HCT116 (cell line): ENCODE data around the gene TTC38. TPM values are rescaled to one million over a fixed set of nuclear protein-coding genes. Genes with fewer than 3 reads are reported as not detected.

Source experiments
- ATAC-seq: fragments of 200-7000 bp; cut with Tn5 transposase; 2 replicates; pipeline ENCODE4 v1.9.1; 2020; ENCODE audit warnings: mild to moderate bottlenecking, moderate library complexity
- BruUV-seq: library from RNA; stranded (reverse); fragments of 400-500 nt; replicated peaks from 2 replicates; lab custom pipeline; 2021; lab: Mats Ljungman, UMichigan
- CTCF ChIA-PET: fragments of 300-600 bp; sonication (Branson Sonifier 250); formaldehyde crosslinking; loops from one replicate; lab custom pipeline; 2021; ENCODE audit warnings: antibody characterized with exemption; lab: Charles Lee
- POLR2A ChIA-PET: fragments of 300-600, 350-600 bp; sonication (Branson Sonifier 250); formaldehyde crosslinking; loops from one replicate; lab custom pipeline; 2021; ENCODE audit warnings: antibody characterized with exemption; lab: Charles Lee
- RAD21 ChIA-PET, 2 experiments: fragments of 300-600 bp; sonication (Branson Sonifier 250); formaldehyde crosslinking; loops; one replicate each; lab custom pipeline; 2023; ENCODE audit warnings: low total read pairs in 2 of 2; ENCODE audit not compliant: uncharacterized antibody in 2 of 2, unreplicated experiment in 2 of 2, low non-redundant PET in 1 of 2; lab: Charles Lee
- DNase-seq: peaks from one replicate; pipeline ENCODE4 v3.0.0-alpha.2; 2010; ENCODE audit warnings: low read depth, low spot score
- H2AFZ ChIP-seq: fragments of 200-600 bp; shearing (Covaris generic), sonication (generic); 2 replicates; pipeline ENCODE4 v1.6.1; 2017; ENCODE audit warnings: low read depth, mixed run types, mixed read lengths, antibody characterized with exemption, low read length; ENCODE audit not compliant: poor library complexity, severe bottlenecking
- H3K27ac ChIP-seq: 2 replicates; pipeline ENCODE4 v1.5.1; 2012; ENCODE audit warnings: low read depth, low read length
- H3K27me3 ChIP-seq: fragments of 200-600 bp; sonication (generic); 2 replicates; pipeline ENCODE4 v1.6.1; 2016; ENCODE audit warnings: mixed run types, low read length, mixed read lengths; ENCODE audit not compliant: insufficient read depth
- H3K36me3 ChIP-seq, 2 experiments: fragments of 200-500 bp in 1 of 2; fragments of 200-600 bp in 1 of 2; sonication (Bioruptor generic) in 1 of 2; sonication (generic) in 1 of 2; 2 replicates each; pipeline versions ENCODE4 v1.5.1 to v1.6.1; 2014 to 2016; ENCODE audit warnings: low read length in 2 of 2, inconsistent platforms in 1 of 2, mixed read lengths in 1 of 2, mixed run types in 1 of 2; ENCODE audit not compliant: insufficient read depth in 2 of 2, control insufficient read depth in 1 of 2
- H3K4me1 ChIP-seq, 2 experiments: fragments of 200-600 bp in 1 of 2; sonication (generic) in 1 of 2; 2 replicates each; pipeline versions ENCODE4 v1.5.1 to v1.6.1; 2012 to 2017; ENCODE audit warnings: low read length in 2 of 2, inconsistent platforms in 1 of 2, mild to moderate bottlenecking in 1 of 2, mixed read lengths in 1 of 2, mixed run types in 1 of 2, moderate library complexity in 1 of 2; ENCODE audit not compliant: insufficient read depth in 2 of 2, control insufficient read depth in 1 of 2
- H3K4me2 ChIP-seq: fragments of 200-600 bp; sonication (generic); 2 replicates; pipeline ENCODE4 v1.6.1; 2017; ENCODE audit warnings: mixed run types, low read length, mixed read lengths
- H3K4me3 ChIP-seq, 2 experiments: fragments of 200-600 bp in 1 of 2; sonication (generic) in 1 of 2; replicated peaks in 1 of 2; 2 replicates each; pipeline ENCODE4 v1.5.1; 2011 to 2016; ENCODE audit warnings: low read length in 2 of 2, control low read depth in 1 of 2, low read depth in 1 of 2, mild to moderate bottlenecking in 1 of 2, mixed read lengths in 1 of 2, mixed run types in 1 of 2
- H3K79me2 ChIP-seq: fragments of 200-600 bp; sonication (generic); 2 replicates; pipeline ENCODE4 v1.6.1; 2017; ENCODE audit warnings: mild to moderate bottlenecking, mixed run types, low read length, moderate library complexity, mixed read lengths; ENCODE audit not compliant: insufficient read depth
- H3K9ac ChIP-seq: fragments of 200-600 bp; sonication (generic); 2 replicates; pipeline ENCODE4 v1.6.1; 2016; ENCODE audit warnings: low read length, mixed read lengths
- H3K9me2 ChIP-seq: fragments of 200-600 bp; sonication (generic), shearing (Covaris generic); 2 replicates; pipeline ENCODE4 v1.6.1; 2017; ENCODE audit warnings: mixed run types, mild to moderate bottlenecking, moderate library complexity; ENCODE audit not compliant: insufficient read depth
- H3K9me3 ChIP-seq, 2 experiments: fragments of 200-500 bp in 1 of 2; fragments of 200-600 bp in 1 of 2; sonication (Bioruptor generic) in 1 of 2; sonication (generic) in 1 of 2; 2 replicates each; pipeline ENCODE4 v1.6.1; 2014 to 2017; ENCODE audit warnings: low read length in 2 of 2, mixed read lengths in 2 of 2, inconsistent platforms in 1 of 2, low read depth in 1 of 2, mild to moderate bottlenecking in 1 of 2, mixed run types in 1 of 2, moderate library complexity in 1 of 2; ENCODE audit not compliant: control insufficient read depth in 1 of 2, insufficient read depth in 1 of 2
- H4K20me1 ChIP-seq: fragments of 200-600 bp; sonication (generic), shearing (Covaris generic); 2 replicates; pipeline ENCODE4 v1.6.1; 2017; ENCODE audit warnings: mixed run types, mild to moderate bottlenecking, moderate library complexity; ENCODE audit not compliant: insufficient read depth
- CEBPB ChIP-seq: IDR thresholded peaks from 2 replicates; pipeline ENCODE4 v1.6.1; 2012; ENCODE audit warnings: low read depth
- EGR1 ChIP-seq: IDR thresholded peaks from 2 replicates; pipeline ENCODE4 v1.6.1; 2012; ENCODE audit warnings: low read depth
- ELF1 ChIP-seq: IDR thresholded peaks from 2 replicates; pipeline ENCODE4 v1.6.1; 2012; ENCODE audit warnings: low read depth, borderline replicate concordance
- EZH2 ChIP-seq: fragments of 200-600 bp; sonication (generic); IDR thresholded peaks from 2 replicates; pipeline ENCODE4 v1.6.1; 2017; ENCODE audit warnings: antibody characterized with exemption, mixed run types
- EZH2phosphoT487 ChIP-seq: fragments of 200-600 bp; IDR thresholded peaks from 2 replicates; pipeline ENCODE4 v1.6.1; 2018; ENCODE audit warnings: antibody characterized with exemption, borderline replicate concordance
- FOSL1 ChIP-seq: IDR thresholded peaks from 2 replicates; pipeline ENCODE4 v1.6.1; 2012; ENCODE audit warnings: low read depth
- POLR2A ChIP-seq: IDR thresholded peaks from 2 replicates; pipeline ENCODE4 v1.7.0; 2011; ENCODE audit warnings: borderline replicate concordance; ENCODE audit not compliant: insufficient read depth, insufficient read length; ENCODE audit errors: extremely low read depth
- RAD21 ChIP-seq: IDR thresholded peaks from 2 replicates; pipeline ENCODE4 v1.6.1; 2012; ENCODE audit warnings: low read depth, mild to moderate bottlenecking
- SIN3A ChIP-seq: IDR thresholded peaks from 2 replicates; pipeline ENCODE4 v1.6.1; 2012; ENCODE audit warnings: low read depth
- SP1 ChIP-seq: IDR thresholded peaks from 2 replicates; pipeline ENCODE4 v1.6.1; 2012; ENCODE audit warnings: low read depth
- SRF ChIP-seq: IDR thresholded peaks from 2 replicates; pipeline ENCODE4 v1.6.1; 2012; ENCODE audit warnings: low read depth
- ZFX ChIP-seq: fragments of 450-650 bp; IDR thresholded peaks from 2 replicates; pipeline ENCODE4 v1.6.1; 2017
- intact Hi-C: fragments of 100-400 bp; cut with micrococcal nuclease; formaldehyde crosslinking; loops from 2 replicates; pipeline ENCODE4 v1.10.0; 2022
- total RNA-seq: library from RNA; stranded (reverse); gene quantifications from one replicate; pipeline ENCODE4 v1.2.1, GENCODE V29; 2021; ENCODE audit not compliant: unreplicated experiment
- TF ChIP-seq, protein P1 (sequence below): IDR thresholded peaks from 2 replicates; pipeline ENCODE4 v1.6.1; 2012
- TF ChIP-seq, protein P2 (sequence below): IDR thresholded peaks from 2 replicates; pipeline ENCODE4 v1.6.1; 2012; ENCODE audit warnings: low read depth
- TF ChIP-seq, protein P3 (sequence below): IDR thresholded peaks from 2 replicates; pipeline ENCODE4 v1.6.1; 2011; ENCODE audit warnings: mild to moderate bottlenecking, low read length, moderate library complexity; ENCODE audit not compliant: insufficient replicate concordance; ENCODE audit errors: extremely low read depth
- TF ChIP-seq, protein P4 (sequence below): IDR thresholded peaks from 2 replicates; pipeline ENCODE4 v1.6.1; 2012

TTC38 gene
- total RNA-seq, 1 experiment from 2014 or later: 22.9 TPM

DNA sequence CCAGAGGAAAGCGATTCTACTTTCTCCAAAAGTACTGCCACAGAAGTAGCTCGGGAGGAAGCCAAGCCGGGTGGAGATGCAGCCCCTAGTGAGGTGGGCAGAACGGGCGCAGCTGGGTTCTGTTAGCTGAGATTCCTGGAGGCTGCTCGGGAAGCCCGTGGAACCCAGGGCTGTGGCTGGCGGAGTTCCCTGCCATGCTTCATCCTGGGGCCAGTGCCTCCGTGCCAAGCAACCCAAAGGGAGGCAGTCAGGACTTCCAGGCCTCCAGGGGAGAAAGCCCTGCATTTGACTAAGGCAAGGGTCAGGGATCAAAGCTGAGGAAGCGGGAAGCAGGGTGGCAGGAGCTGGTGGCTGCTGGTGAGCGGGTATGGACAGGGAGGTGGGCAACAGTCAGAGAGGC, 61.0 kb downstream of the TTC38 start:
- no TSS peak for BruUV-seq
- DNase-seq (no peak), ATAC-seq (no peak)
- Histone ChIP-seq H3K27me3 (no peaks in the 10 kb centered on the region), H3K36me3 (peaks cover 36 to 39% of the 10 kb centered on the region in 2 experiments; a peak in 3 of 4 replicates), H3K9me2 (no peaks in the 10 kb centered on the region), H4K20me1 (no peaks in the 10 kb centered on the region), H3K27ac (no peak overlapping the region), H3K9me3 (no peaks in the 10 kb centered on the region), H3K4me3 (no peak overlapping the region), H3K4me1 (no peaks in the 10 kb centered on the region), H3K4me2 (no peak overlapping the region), H3K9ac (no peak overlapping the region), H3K79me2 (no peaks in the 10 kb centered on the region), H2AFZ (no peak overlapping the region)
- no peak for TF ChIP-seq SRF
- TF ChIP-seq, protein P1, sequence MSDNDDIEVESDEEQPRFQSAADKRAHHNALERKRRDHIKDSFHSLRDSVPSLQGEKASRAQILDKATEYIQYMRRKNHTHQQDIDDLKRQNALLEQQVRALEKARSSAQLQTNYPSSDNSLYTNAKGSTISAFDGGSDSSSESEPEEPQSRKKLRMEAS: no peak
- TF ChIP-seq, protein P2, sequence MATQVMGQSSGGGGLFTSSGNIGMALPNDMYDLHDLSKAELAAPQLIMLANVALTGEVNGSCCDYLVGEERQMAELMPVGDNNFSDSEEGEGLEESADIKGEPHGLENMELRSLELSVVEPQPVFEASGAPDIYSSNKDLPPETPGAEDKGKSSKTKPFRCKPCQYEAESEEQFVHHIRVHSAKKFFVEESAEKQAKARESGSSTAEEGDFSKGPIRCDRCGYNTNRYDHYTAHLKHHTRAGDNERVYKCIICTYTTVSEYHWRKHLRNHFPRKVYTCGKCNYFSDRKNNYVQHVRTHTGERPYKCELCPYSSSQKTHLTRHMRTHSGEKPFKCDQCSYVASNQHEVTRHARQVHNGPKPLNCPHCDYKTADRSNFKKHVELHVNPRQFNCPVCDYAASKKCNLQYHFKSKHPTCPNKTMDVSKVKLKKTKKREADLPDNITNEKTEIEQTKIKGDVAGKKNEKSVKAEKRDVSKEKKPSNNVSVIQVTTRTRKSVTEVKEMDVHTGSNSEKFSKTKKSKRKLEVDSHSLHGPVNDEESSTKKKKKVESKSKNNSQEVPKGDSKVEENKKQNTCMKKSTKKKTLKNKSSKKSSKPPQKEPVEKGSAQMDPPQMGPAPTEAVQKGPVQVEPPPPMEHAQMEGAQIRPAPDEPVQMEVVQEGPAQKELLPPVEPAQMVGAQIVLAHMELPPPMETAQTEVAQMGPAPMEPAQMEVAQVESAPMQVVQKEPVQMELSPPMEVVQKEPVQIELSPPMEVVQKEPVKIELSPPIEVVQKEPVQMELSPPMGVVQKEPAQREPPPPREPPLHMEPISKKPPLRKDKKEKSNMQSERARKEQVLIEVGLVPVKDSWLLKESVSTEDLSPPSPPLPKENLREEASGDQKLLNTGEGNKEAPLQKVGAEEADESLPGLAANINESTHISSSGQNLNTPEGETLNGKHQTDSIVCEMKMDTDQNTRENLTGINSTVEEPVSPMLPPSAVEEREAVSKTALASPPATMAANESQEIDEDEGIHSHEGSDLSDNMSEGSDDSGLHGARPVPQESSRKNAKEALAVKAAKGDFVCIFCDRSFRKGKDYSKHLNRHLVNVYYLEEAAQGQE: no peak
- TF ChIP-seq EZH2: no peak
- TF ChIP-seq EGR1: no peak
- TF ChIP-seq SIN3A: no peak
- TF ChIP-seq CEBPB: no peak
- TF ChIP-seq ZFX: no peak
- POLR2A ChIA-PET: no interaction called here
- RAD21 ChIA-PET: no interaction called here
- CTCF ChIA-PET: no interaction called here
- intact Hi-C loops: no loop called here

DNA sequence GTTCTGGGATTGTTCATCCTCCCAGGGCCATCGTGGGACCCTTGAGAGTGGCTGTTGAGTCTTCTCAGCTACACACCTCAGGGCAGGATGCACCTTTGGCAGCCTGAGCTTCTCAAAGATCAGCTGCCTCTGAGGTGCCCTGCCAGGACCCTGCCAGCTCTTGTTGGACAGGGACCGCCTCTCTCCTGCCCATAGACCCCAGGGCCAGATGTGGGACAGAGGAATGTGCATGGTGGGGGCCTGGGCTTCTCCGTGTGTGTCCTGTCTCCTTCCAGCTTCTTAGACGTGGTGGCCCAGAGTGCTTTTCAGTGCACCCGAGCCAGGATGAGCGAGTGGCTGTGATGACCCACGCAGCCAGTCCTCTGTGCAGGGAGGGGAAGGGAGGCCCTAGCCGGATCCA, 61.8 kb downstream of the TTC38 start:
- Histone ChIP-seq H3K9me3 (no peaks in the 10 kb centered on the region), H3K27ac (no peak overlapping the region), H3K4me1 (peaks cover 0 to 5% of the 10 kb centered on the region in 2 experiments; a peak in 3 of 4 replicates), H3K4me2 (no peak overlapping the region), H3K27me3 (no peaks in the 10 kb centered on the region), H3K4me3 (no peak overlapping the region), H4K20me1 (no peaks in the 10 kb centered on the region), H3K9me2 (no peaks in the 10 kb centered on the region), H3K9ac (no peak overlapping the region), H2AFZ (no peak overlapping the region), H3K36me3 (peaks cover 33 to 39% of the 10 kb centered on the region in 2 experiments; a peak in 3 of 4 replicates), H3K79me2 (no peaks in the 10 kb centered on the region)
- ATAC-seq: no peak
- no peak for DNase-seq
- CTCF ChIA-PET: no interaction called here
- BruUV-seq: no TSS peak
- RAD21 ChIA-PET: no interaction called here
- POLR2A ChIA-PET: no interaction called here
- intact Hi-C loops: no loop called here
- TF ChIP-seq, protein P3, sequence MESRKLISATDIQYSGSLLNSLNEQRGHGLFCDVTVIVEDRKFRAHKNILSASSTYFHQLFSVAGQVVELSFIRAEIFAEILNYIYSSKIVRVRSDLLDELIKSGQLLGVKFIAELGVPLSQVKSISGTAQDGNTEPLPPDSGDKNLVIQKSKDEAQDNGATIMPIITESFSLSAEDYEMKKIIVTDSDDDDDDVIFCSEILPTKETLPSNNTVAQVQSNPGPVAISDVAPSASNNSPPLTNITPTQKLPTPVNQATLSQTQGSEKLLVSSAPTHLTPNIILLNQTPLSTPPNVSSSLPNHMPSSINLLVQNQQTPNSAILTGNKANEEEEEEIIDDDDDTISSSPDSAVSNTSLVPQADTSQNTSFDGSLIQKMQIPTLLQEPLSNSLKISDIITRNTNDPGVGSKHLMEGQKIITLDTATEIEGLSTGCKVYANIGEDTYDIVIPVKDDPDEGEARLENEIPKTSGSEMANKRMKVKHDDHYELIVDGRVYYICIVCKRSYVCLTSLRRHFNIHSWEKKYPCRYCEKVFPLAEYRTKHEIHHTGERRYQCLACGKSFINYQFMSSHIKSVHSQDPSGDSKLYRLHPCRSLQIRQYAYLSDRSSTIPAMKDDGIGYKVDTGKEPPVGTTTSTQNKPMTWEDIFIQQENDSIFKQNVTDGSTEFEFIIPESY: no peak
- TF ChIP-seq CEBPB: no peak
- TF ChIP-seq RAD21: no peak
- TF ChIP-seq SP1: no peak
- no peak for TF ChIP-seq EZH2phosphoT487
- no peak for TF ChIP-seq EGR1
- TF ChIP-seq POLR2A: no peak
- no peak for TF ChIP-seq ELF1
- TF ChIP-seq, protein P4, sequence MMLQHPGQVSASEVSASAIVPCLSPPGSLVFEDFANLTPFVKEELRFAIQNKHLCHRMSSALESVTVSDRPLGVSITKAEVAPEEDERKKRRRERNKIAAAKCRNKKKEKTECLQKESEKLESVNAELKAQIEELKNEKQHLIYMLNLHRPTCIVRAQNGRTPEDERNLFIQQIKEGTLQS: no peak
- TF ChIP-seq FOSL1: no peak
- TF ChIP-seq, protein P1: no peak
- no peak for TF ChIP-seq ZFX
